HG03103 (cell line): ENCODE data around the gene VKORC1.

ENCODE experiments used
- ATAC-seq: cut with Tn5 transposase; IDR thresholded peaks from one replicate; pipeline ENCODE4 v1.9.1; 2021; ENCODE audit warnings: low read depth; ENCODE audit not compliant: unreplicated experiment

The VKORC1 gene

DNA sequence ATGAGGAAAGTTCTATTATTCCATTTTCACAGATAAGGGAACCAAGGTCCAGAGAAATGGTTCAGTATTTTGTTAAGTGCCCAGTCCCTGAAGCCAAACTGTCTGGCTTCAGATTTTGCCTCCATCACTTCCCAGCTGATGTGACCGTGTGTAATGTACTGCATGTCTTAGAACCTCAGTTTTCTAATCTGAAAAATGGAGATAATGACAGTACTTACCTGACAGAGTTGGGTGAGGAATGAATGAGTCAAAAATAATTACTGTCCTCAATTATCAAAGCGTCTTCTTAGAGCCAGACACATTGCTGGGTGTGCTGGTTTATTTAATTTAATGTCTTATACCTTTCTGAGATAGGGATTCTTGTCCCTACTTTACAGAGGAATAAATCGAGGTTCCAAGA lies 27.3 kb downstream of the VKORC1 start:
- no peak for ATAC-seq

GRCh38 chr16:31064882-31065461 lies 29.6 kb downstream of the VKORC1 start:
- no peak for ATAC-seq

DNA sequence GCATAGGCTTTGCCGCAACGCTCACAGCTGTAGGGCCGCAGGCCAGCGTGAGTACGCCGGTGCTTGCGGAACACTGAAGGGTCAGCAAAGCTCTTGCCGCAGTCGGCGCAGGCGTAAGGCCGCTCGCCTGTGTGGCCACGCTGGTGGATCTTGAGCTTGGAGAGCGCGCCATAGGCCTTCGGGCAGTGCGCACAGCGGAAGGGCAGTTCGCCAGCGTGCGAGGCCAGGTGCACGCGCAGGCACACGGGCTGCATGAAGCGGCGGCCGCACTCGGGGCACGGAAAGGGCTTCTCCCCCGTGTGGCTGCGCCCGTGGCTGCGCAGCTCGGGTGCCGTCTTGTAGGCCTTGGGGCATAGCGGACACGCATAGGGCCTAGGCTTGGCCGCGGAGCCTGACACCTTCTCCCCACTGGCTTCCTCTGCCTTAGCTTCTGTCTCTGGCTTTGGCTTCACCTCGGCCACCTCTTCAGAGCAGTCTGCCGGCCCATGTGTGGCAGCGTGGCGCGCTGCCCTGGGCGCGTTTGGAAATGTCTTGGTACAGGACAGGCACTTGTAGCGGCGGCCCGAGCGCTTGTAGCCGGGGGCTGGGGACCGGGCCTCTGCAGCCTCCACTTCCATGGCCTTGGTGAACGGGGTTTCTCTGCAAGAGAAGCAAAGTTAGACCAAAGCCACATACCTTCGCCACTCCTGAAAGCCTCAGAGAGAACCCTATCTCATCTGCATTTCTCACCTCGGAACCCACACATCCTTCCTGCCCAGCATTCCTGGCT lies 30.6 kb downstream of the VKORC1 start:
- no peak for ATAC-seq

GRCh38 chr16:31063495-31063842 lies 31.1 kb downstream of the VKORC1 start:
- ATAC-seq: no peak

DNA sequence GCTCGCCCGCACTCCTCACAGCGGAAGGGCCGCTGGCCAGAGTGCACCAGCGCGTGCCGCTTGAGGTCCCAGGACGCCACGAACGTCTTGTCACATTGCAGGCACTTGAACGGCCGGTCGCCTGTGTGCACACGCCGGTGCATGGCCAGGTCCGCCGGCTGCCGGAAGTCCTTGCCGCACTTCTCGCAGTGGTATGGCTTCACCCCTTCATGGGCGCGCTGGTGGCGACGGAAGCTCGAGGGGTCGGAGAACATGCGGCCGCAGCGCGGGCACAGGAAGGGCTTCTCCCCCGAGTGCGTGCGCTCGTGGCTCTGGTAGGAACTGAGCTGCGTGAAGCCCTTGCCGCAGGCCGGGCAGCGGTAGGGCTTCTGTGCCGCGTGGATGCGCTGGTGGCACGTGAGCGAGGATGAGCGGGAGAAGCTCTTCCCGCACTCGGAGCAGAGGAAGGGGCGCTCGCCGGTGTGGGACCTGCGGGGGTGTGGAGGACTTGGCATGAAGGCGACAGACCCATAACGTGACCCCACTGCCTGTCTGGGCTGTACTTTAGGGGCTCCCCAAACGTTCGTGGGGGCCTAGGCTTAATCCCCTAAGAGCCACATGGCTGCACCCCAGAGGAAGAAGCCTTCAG lies 32.7 kb downstream of the VKORC1 start:
- no peak for ATAC-seq

DNA sequence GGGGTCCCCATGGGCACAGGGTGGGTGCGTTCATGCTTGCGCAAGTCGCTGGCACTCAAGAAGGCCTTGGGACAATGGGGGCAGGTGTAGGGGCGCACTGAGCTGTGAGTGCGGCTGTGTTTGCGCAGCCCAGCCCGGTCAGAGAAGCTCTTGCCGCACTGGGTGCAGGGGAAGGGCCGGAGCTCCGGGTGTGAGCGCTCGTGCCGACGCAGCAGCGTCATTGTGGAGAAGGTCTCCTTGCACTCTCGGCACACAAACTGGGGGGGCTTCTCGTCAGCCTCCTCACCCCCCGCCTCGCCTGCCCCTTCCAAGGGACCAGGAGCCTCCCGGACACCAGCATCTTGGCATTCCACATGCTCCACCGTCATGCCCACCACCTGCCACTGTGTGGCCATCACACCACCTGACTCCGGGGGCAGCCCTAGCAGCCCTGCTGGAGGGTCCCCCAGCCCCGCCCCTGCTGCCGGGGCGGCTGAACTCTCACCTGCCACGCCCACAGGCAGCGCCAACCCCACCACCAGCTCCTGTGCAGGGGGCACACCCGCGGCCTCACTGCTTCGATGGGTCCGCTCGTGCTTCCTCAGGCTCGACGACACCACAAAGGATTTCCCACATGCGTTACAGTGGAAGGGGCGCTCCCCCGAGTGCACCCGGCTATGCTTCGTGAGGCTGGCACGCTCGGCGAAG lies 33.3 kb downstream of the VKORC1 start:
- ATAC-seq: no peak

DNA sequence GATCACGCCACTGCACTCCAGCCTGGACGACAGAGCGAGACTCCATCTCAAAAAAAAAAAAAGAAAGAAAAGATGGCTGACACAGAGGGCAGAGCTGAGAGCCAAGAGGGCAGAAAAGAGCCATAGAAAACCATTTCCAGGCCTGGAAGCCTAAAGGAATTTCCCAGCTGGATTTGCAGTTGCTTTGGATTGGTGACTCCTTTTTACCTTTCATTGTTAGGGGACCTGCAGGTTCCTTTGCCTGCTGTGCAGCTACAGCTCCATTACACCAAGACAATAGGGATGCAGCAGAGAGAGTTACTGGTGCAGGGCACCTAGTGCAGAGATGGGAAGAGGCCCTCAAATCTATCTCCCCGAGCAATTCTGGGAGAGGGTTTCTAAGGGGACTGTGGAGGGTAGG lies 39.0 kb downstream of the VKORC1 start:
- ATAC-seq: no peak

GRCh38 chr16:31052114-31052513 lies 42.5 kb downstream of the VKORC1 start:
- ATAC-seq: no peak

DNA sequence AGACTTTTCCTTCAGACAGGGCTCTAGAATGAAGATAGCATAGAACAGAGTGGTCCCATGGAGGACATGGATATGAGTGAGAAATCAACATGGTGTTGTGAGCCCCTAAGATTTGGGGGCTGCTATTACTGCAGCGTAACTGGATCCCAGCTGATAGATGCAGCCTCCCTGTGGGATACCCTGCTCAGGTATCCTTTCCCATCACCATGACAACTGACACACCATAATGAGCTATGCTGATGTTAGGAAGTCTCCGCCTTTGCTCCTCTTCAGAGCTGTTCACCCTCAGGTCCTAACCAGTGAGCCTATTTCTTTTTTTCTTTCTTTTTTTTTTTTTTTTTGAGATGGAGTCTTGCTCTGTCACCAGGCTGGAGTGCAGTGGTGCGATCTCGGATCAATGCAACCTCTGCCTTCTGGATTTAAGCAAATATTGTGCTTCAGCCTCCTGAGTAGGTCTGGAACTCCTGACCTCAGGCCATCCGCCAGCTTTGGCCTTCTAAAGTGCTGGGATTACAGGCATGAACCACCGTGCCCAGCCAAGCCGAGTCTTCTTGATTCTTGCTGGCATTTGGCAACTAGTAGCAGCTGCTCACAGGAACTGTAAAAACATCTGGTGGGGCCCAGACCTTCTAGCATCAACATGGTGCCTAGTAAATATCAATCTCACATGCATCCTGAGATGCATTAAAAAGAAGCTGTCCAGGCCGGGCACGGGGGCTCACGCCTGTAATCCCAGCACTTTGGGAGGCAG lies 44.1 kb downstream of the VKORC1 start:
- no peak for ATAC-seq

- no peak for ATAC-seq
Observed at GRCh38 chr16:31043898-31044481, 50.6 kb downstream of the VKORC1 start.

DNA sequence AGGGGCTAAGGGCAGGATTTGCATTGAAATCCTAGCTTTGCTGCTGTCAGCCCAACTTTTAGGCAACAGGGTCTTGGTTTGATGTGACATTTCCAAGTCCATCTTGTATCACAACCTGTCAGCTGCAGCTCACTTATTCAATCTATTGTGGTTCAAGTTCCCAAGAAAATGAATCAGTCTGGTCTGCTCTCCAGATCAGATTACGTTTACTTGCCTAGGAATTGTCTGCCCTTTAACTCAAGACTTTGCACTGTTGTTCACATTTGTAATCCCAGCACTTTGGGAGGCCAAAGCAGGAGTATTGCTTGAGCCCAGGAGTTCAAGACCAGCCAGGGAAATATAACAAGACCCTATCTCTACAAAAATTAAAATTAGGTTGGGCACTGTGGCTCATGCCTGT lies 51.2 kb downstream of the VKORC1 start:
- no peak for ATAC-seq

GRCh38 chr16:31042866-31043265 lies 51.7 kb downstream of the VKORC1 start:
- ATAC-seq: no peak
